B cell (primary cell): Measurements from ENCODE around the gene CDC42BPA. TPM values are rescaled to one million over a fixed set of nuclear protein-coding genes. Genes with fewer than 3 reads are reported as not detected.

ENCODE experiments used
- ATAC-seq: fragments of 200-7000 bp; cut with Tn5 transposase; one replicate; pipeline ENCODE4 v1.10.0; 2021; ENCODE audit warnings: low read depth, mild to moderate bottlenecking, moderate number of reproducible peaks, moderate library complexity
- CTCF ChIA-PET: fragments of 350-600 bp; sonication (Branson Sonifier 250); formaldehyde crosslinking; loops from one replicate; lab custom pipeline; 2021; ENCODE audit warnings: antibody characterized with exemption, inconsistent platforms; lab: Charles Lee
- POLR2A ChIA-PET: fragments of 350-600 bp; sonication (Branson Sonifier 250); formaldehyde crosslinking; loops from one replicate; lab custom pipeline; 2021; ENCODE audit warnings: antibody characterized with exemption; lab: Charles Lee
- DNase-seq: peaks from one replicate; pipeline ENCODE4 v3.0.0; 2013
- H2AFZ ChIP-seq: 2 replicates; pipeline ENCODE4 v1.6.1; 2012; ENCODE audit warnings: mild to moderate bottlenecking, low read depth, low read length; ENCODE audit not compliant: insufficient read depth, poor library complexity, severe bottlenecking
- H3K27ac ChIP-seq, 2 donors: 1 replicate in 1 of 2; 2 replicates in 1 of 2; pipeline ENCODE4 v1.5.1; 2012 to 2013; ENCODE audit warnings: low read length in 2 of 2, mild to moderate bottlenecking in 2 of 2, moderate library complexity in 1 of 2
- H3K27me3 ChIP-seq, 4 experiments: fragments of 200-600 bp in 1 of 4; sonication (generic) in 1 of 4; replicated peaks in 1 of 4; 1 replicate in 2 of 4; 2 replicates in 2 of 4; pipeline versions ENCODE4 v1.6.1 to v1.7.0; 2013 to 2016; ENCODE audit warnings: low read length in 3 of 4, mild to moderate bottlenecking in 2 of 4, mixed read lengths in 1 of 4, moderate library complexity in 1 of 4; ENCODE audit not compliant: insufficient read depth in 4 of 4, control insufficient read depth in 3 of 4; ENCODE audit errors: control extremely low read depth in 1 of 4
- H3K36me3 ChIP-seq, 2 experiments: replicated peaks in 1 of 2; 1 replicate in 1 of 2; 2 replicates in 1 of 2; pipeline versions ENCODE4 v1.6.1 to v1.7.1; 2013; ENCODE audit warnings: low read length in 1 of 2; ENCODE audit not compliant: insufficient read depth in 2 of 2, control insufficient read depth in 1 of 2; ENCODE audit errors: control extremely low read depth in 1 of 2, extremely low read depth in 1 of 2
- H3K4me1 ChIP-seq, 2 donors: fragments of 200-600 bp in 1 of 2; sonication (generic) in 1 of 2; 1 replicate in 1 of 2; 2 replicates in 1 of 2; pipeline versions ENCODE4 v1.5.1 to v1.6.1; 2013 to 2017; ENCODE audit warnings: low read length in 2 of 2; ENCODE audit not compliant: control insufficient read depth in 2 of 2, insufficient read depth in 2 of 2
- H3K4me2 ChIP-seq: replicated peaks from 2 replicates; pipeline ENCODE3; 2012; ENCODE audit warnings: mild to moderate bottlenecking, low read depth, low read length; ENCODE audit not compliant: poor library complexity, severe bottlenecking
- H3K4me3 ChIP-seq, 5 experiments: fragments of 200-600 bp in 1 of 5; sonication (generic) in 1 of 5; 1 replicate in 3 of 5; 2 replicates in 2 of 5; pipeline versions ENCODE4 v1.5.1 to v1.7.0; 2011 to 2016; ENCODE audit warnings: low read length in 4 of 5, mild to moderate bottlenecking in 4 of 5, low read depth in 2 of 5, control low read depth in 1 of 5, moderate library complexity in 1 of 5; ENCODE audit not compliant: insufficient read depth in 1 of 5; ENCODE audit errors: control extremely low read depth in 1 of 5, extremely low read depth in 1 of 5
- H3K79me2 ChIP-seq: fragments of 200-600 bp; sonication (generic); one replicate; pipeline ENCODE4 v1.6.0; 2016; ENCODE audit warnings: low read length; ENCODE audit not compliant: control insufficient read depth, insufficient read depth
- H3K9ac ChIP-seq: fragments of 200-600 bp; sonication (generic); 2 replicates; pipeline ENCODE4 v1.6.1; 2017; ENCODE audit warnings: mild to moderate bottlenecking, low read length, moderate library complexity
- H3K9me3 ChIP-seq, 3 donors: one replicate each; pipeline versions ENCODE4 v1.6.1 to v1.7.1; 2013; ENCODE audit warnings: low read length in 2 of 3; ENCODE audit not compliant: control insufficient read depth in 2 of 3, insufficient read depth in 1 of 3; ENCODE audit errors: control extremely low read depth in 1 of 3
- H4K20me1 ChIP-seq: 2 replicates; pipeline ENCODE4 v1.6.0; 2012; ENCODE audit warnings: mild to moderate bottlenecking, low read length; ENCODE audit not compliant: insufficient read depth, control insufficient read depth, poor library complexity, severe bottlenecking
- H3K27ac Mint-ChIP-seq: one replicate; pipeline ENCODE4 v1.8.0; 2021; ENCODE audit warnings: mixed read lengths
- H3K27me3 Mint-ChIP-seq: one replicate; pipeline ENCODE4 v1.8.0; 2021; ENCODE audit warnings: mixed read lengths
- H3K4me1 Mint-ChIP-seq: one replicate; pipeline ENCODE4 v1.8.0; 2021; ENCODE audit warnings: mixed read lengths
- H3K4me3 Mint-ChIP-seq: one replicate; pipeline ENCODE4 v1.8.0; 2021; ENCODE audit warnings: mixed read lengths
- H3K9me3 Mint-ChIP-seq: one replicate; pipeline ENCODE4 v1.8.0; 2022; ENCODE audit warnings: mixed read lengths; ENCODE audit not compliant: insufficient read depth
- EZH2 ChIP-seq: IDR thresholded peaks from 2 replicates; pipeline ENCODE4 v1.6.1; 2012; ENCODE audit warnings: borderline replicate concordance, low read depth, mild to moderate bottlenecking, moderate library complexity, low read length; ENCODE audit not compliant: insufficient read depth, poor library complexity, severe bottlenecking
- WGBS: methylation state at CpG from one replicate; pipeline ENCODE4 v1.1.5; 2013; ENCODE audit warnings: missing lambda C conversion rate; ENCODE audit not compliant: insufficient coverage; 5-methylcytosine and 5-hydroxymethylcytosine counted together
- intact Hi-C: fragments of 100-400 bp; cut with micrococcal nuclease; formaldehyde crosslinking; loops from one replicate; pipeline ENCODE4 v1.10.0; 2022
- polyA plus RNA-seq: library from polyadenylated mRNA; depleted of rRNA; stranded (reverse); fragments of >200 nt; gene quantifications from 2 replicates; pipeline ENCODE4 v1.2.3, GENCODE V29; 2012
- total RNA-seq, 2 donors: library from RNA; stranded (reverse); fragments of 120-200 nt in 1 of 2; gene quantifications; 1 replicate in 1 of 2; 2 replicates in 1 of 2; pipeline versions ENCODE4 v1.2.3 to v1.2.4, GENCODE V29; 2013 to 2022
- TF ChIP-seq, protein P1 (sequence below): fragments of 200-600 bp; IDR thresholded peaks from one replicate; pipeline ENCODE4 v1.8.0; 2022; ENCODE audit warnings: antibody characterized with exemption, mild to moderate bottlenecking

Gene CDC42BPA
- total and polyA plus RNA-seq, 2 donors (not counting 1 experiment from before 2014, with no cell fraction given): 0.04 to 0.69 TPM

DNA sequence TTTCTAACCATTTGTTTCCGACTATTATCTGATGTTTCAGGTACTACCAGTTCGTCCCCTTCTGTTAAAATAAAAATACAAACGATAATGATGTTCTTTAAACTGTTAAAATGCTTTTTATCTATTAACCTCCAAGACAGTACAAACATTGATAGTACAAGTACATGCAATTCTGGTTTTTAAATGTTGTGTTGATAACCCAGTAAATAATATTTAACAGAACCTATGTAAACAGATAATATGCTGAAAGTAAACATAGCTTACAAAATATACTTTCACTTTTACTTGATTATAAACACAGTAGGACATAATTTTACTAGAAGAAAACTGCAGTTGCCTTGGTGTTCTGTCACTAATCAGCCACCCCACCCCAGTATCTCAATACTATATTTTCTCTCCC, 301.3 kb downstream of the CDC42BPA start:
- Histone ChIP-seq H3K79me2 (no peaks in the 10 kb centered on the region), H3K9me3 (peaks cover 0 to 5% (median 3%) of the 10 kb centered on the region in 3 donors), H2AFZ (no peak overlapping the region), H3K4me1 (no peaks in the 10 kb centered on the region), H3K27ac (no peak overlapping the region), H3K4me2 (no peak overlapping the region), H3K4me3 (no peak overlapping the region), H3K36me3 (no peaks in the 10 kb centered on the region), H3K27me3 (no peaks in the 10 kb centered on the region), H4K20me1 (no peaks in the 10 kb centered on the region), H3K9ac (no peak overlapping the region)
- no peaks in the 10 kb centered on the region for H3K4me1 Mint-ChIP-seq
- CTCF ChIA-PET: no interaction called here
- peaks cover 15% of the 10 kb centered on the region for H3K27me3 Mint-ChIP-seq
- POLR2A ChIA-PET: no interaction called here
- intact Hi-C loops: no loop called here
- H3K9me3 Mint-ChIP-seq: no peaks in the 10 kb centered on the region
- no peak for ATAC-seq
- DNase-seq: no peak
- WGBS: no CpG with 5 or more reads among the region's 3 CpGs
- H3K27ac Mint-ChIP-seq: no peak overlapping the region
- no peak for TF ChIP-seq EZH2
- TF ChIP-seq, protein P1, sequence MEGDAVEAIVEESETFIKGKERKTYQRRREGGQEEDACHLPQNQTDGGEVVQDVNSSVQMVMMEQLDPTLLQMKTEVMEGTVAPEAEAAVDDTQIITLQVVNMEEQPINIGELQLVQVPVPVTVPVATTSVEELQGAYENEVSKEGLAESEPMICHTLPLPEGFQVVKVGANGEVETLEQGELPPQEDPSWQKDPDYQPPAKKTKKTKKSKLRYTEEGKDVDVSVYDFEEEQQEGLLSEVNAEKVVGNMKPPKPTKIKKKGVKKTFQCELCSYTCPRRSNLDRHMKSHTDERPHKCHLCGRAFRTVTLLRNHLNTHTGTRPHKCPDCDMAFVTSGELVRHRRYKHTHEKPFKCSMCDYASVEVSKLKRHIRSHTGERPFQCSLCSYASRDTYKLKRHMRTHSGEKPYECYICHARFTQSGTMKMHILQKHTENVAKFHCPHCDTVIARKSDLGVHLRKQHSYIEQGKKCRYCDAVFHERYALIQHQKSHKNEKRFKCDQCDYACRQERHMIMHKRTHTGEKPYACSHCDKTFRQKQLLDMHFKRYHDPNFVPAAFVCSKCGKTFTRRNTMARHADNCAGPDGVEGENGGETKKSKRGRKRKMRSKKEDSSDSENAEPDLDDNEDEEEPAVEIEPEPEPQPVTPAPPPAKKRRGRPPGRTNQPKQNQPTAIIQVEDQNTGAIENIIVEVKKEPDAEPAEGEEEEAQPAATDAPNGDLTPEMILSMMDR: no peak
- H3K4me3 Mint-ChIP-seq: no peak overlapping the region

DNA sequence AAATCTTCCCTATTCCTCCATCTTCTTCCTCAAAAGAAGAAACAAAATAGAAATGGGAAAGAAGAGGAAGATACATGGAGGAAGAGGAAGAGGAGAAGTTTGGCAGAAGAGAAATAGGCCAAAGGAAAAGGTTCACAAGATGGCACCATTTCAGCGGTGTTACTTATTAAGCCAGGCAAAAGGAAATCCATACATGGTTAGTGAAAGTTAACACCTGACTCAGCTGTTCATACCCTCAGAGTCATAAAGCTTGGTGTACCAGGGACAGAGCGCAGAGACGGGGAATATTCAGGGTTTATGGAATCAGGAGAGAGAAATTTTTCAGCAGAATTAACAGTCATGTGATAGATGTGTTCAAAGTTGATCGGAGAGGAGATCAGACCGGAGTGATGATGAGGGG, 307.6 kb downstream of the CDC42BPA start:
- TF ChIP-seq, protein P1: no peak
- TF ChIP-seq EZH2: no peak
- H3K9me3 Mint-ChIP-seq: no peaks in the 10 kb centered on the region
- DNase-seq (no peak), ATAC-seq (no peak)
- Histone ChIP-seq H3K9me3 (no peaks in the 10 kb centered on the region), H3K79me2 (no peaks in the 10 kb centered on the region), H3K27me3 (no peaks in the 10 kb centered on the region), H3K27ac (no peak overlapping the region), H3K4me2 (no peak overlapping the region), H3K4me3 (no peak overlapping the region), H4K20me1 (no peaks in the 10 kb centered on the region), H3K4me1 (no peaks in the 10 kb centered on the region), H2AFZ (no peak overlapping the region), H3K9ac (no peak overlapping the region), H3K36me3 (no peaks in the 10 kb centered on the region)
- no peak overlapping the region for H3K27ac Mint-ChIP-seq
- H3K4me3 Mint-ChIP-seq: no peak overlapping the region
- POLR2A ChIA-PET: no interaction called here
- intact Hi-C loops: no loop called here
- peaks cover 3% of the 10 kb centered on the region for H3K27me3 Mint-ChIP-seq
- CTCF ChIA-PET: no interaction called here
- no peaks in the 10 kb centered on the region for H3K4me1 Mint-ChIP-seq
- 100% methylated on average over 3 of the region's 5 CpGs for WGBS
